Measurements from ENCODE around the gene ZFHX3.

Gene ZFHX3

DNA sequence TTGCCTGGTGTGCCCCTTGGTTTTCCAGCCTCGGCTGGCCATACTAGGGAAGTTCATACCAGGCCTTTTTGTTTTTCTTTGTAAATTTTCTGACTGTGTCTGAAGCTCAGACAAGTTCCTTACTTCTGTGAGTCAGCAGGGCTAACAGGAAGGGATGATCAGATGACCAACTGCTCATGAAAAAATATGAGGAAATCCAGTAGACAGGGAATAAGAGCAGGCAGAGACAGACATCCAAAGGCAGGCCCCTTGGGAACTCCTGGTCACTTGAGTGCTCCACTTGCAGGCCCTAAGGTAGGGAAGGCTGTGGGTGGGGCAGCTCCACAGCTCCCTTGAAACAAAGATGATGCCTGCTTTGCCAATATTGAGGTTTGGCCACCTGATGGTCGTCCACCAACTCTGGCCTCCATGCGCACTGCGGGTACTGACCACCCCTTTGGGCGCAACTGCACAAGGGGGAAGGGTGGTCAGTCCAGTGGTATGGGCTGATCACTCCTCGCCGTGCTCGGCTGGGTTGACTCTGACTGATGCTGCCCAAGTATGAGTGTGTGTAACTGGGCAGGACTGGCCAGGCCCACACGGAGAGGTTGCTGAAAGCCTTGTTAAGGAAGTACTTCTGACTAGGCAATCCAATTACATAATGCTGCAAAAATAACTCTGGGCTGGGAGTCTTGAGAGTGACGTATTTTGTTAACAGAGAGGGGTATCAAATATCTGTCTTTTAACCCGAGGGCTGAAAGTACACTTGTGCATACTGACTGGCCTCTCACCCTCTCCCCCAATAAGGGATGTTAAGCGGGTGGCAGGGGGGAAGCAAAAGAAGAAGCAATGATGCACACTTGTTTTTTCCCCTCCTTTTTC lies 20.8 kb upstream of the ZFHX3 start:
- DNase-seq: no peak

DNA sequence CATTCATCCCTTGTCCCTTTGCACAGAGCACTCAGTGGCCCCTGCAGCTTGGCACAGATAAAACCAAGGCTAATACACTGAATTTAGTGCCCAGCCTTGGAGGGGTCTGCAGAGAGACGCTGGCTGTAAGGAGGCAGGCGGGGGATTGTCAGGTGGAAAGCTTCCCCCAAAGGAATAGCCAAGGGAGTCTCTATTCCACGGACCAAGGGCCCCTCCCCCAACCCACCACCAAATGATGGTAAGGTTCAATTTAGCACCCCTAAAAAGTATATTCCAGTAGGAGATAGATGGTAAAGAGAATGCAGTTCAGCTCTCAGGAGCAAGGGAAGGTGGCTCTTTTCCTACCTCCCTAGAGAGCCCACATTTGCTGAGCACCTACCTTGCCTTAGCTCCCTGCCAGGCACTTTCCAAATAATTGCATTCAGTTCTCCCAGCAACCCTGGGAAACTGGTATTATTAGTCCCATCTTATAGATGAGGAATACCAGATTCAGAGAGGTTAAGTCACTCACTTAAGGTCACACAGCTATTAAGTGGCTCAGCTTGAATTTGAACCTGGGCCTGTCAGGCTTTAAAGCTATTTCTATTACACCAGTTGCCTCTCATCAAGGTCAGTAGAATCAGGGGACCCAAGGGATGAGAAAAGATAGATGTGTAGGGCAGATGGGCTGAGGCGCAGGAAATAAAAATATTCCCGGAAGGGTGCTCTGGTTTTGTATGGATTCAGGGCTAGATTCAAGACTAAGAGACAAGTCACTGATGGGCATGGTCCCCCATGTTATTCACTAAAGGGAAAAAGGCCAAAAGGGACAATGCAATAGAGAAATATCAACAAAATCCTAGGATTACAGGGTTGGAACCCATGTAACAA lies 20.0 kb upstream of the ZFHX3 start:
- DNase-seq: no peak

DNA sequence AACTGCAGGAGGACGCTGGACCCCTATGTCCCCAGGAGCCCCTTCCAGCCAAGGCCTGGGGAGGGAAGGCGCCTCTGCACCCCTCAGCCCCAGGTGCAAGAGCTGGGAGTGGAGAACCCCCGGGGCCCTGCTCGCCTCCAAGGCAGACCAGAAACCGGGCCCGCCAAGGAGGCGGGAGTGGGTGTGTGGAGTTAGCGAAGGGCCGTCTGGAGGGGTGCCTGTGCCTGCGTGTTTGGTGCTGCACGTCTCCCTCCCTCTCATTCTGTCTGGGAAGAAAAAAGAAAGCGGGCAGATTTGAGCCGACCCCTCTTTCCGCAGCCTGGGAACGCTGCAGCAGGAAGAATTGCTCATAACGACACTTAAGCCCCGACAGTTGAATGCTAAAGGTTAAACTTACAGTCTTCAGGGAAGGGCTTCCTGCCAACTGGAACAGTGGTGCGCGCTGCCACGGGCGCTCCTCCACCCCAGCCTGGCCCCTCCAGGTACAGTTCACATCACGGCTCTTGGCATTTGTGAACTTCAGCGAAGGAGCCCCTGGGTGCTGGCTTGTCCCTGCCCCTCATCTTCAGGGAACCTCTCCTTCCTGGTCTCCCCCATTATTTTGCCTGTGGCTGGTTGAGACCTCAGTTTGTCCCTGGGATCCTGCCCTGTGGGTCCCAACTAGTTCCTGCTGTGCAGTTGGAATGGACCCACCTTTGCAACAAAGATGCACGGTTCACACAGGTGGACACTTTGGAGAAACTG lies 19.2 kb upstream of the ZFHX3 start:
- no peak for DNase-seq

DNA sequence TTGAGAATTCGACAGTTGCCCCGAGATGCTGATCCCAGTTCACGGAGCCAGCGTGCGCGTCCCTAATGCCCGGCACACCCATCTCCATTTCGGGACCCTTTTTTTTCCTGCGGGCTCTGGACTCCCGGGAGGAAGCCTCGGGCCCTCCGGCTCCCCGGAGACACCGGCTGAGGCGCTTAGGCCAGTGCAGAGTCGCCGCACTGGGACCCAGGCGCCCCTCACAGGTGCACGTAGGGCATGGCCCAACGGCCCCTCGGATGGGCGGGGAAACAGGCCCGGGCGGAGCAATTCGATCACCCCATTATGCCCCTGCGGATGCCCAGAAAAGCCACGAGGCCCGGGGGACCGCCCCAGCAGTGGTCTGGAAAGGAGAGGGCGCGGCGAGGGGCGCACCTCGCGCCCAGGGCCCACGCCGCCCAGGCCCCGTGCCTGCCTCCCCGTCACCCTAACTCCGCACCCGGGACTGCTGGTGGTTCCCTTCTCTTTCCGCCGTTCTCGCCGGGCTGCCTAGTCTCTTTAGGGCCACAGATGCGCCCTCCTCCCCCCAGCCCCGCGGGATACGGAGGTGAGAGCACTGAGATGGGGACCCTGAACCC lies 18.5 kb upstream of the ZFHX3 start:
- no peak for DNase-seq

DNA sequence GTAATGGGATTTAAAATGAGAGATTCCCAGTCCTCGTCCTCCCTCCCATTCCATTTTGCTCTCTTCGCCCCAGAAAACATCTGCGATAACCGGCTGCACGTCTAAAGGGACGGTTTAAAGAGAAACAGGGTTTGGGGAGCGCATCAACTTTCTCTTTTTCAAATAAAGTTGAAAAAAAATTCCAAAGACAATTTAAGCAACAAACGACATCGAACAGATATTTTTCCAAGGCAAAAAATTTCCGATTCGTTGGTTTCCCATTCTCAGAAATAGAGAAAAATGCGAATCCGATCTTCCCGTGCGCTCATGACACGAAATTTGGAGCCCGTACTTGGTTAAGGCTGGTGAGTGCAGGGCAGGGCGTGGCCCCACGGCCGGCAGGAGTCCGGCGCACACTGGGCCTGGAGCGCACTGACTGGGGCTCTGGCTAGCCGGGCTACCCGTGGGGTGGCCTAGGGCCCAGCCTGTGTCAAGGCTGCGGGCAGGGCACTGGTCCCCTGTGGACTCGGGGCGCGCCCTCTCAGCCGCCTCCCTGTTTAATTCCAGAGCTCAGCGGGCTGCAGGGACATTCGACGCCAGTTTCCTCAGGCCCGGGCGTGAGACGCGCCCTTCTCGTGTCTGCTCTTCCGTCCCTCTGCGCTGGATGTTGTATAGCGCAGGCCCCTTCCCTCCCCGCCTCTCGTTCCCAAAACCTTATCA lies 17.9 kb upstream of the ZFHX3 start:
- no peak for DNase-seq

DNA sequence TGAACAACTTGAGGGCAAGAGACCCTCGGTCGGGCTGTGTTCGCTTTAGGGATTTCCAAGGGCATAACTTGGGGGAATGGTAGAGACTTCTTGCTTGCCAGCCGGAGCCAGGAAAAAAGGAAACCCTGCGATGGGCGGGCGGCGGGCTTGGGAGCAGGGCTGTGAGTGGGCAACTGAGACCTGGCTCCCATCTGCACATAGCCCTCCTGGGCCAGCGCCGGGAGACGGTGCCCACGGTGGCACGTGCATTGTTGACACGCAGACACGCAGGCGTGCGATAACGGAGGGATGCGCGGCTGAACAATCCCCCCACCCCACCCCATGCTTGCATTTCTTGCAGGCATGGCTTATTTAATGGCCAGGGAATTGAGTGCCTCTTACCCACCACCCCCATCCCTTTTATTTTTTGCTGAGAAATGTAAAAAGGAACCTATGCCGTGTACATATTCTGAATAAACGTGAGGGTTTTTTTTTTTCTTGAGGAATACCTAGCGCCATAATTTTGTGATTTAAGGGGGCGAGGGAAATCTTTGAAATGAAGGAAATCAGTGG lies 17.1 kb upstream of the ZFHX3 start:
- no peak for DNase-seq

DNA sequence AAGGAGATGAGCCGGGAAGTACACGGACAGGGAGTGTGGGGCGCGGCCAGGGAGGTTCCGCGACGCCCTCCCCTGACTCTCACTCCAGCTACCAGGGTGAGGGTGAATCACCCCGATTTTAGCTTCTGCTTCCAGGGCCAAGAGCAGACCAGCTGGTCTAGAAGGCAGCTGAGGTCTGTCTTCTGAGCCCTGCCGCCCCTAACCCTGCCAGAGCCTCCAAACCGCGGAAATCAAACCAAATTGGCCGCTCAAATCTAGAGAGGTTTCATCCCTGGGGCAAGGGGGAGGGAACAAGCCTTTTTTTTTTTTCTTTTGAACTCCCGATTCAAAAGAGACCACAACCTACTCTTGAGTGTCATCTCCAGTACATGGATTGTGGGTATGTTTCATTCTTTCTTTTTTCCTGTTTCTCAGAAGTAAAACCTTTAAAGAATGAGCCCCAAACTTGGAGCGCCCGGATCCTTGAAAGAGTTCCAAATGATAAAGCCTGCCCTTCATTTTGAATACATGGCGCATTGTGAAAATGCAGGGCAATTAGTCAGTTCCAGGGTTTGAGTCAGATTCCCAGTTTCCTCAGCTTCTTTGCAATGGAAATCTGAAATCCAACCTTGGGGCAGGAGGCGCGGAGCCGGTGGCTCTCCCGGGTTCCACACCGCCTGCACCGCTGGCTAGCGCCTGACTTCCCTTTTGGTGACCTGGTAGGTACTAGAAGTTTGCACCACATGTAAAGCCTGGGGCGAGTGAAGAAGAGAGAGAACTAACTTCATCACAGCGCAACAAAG lies 16.5 kb upstream of the ZFHX3 start:
- no peak for DNase-seq

DNA sequence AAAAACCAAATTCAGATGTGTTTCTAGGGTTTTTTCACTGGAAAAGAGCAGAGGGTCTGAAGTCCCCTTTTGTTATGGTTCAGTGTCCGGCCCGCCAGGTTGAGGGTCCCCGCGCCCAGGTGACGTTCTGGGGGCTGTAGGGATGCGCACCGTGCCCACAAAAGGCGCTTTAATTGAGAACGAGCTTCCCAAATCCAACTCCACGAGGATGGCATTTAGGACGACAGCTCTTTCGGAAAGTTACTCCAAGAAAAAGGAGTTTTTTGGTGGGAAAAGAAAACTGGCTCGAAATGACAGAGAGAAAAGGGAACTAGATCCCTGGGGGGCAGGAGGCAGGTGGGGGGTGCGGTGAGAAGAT lies 15.9 kb upstream of the ZFHX3 start:
- DNase-seq: no peak

DNA sequence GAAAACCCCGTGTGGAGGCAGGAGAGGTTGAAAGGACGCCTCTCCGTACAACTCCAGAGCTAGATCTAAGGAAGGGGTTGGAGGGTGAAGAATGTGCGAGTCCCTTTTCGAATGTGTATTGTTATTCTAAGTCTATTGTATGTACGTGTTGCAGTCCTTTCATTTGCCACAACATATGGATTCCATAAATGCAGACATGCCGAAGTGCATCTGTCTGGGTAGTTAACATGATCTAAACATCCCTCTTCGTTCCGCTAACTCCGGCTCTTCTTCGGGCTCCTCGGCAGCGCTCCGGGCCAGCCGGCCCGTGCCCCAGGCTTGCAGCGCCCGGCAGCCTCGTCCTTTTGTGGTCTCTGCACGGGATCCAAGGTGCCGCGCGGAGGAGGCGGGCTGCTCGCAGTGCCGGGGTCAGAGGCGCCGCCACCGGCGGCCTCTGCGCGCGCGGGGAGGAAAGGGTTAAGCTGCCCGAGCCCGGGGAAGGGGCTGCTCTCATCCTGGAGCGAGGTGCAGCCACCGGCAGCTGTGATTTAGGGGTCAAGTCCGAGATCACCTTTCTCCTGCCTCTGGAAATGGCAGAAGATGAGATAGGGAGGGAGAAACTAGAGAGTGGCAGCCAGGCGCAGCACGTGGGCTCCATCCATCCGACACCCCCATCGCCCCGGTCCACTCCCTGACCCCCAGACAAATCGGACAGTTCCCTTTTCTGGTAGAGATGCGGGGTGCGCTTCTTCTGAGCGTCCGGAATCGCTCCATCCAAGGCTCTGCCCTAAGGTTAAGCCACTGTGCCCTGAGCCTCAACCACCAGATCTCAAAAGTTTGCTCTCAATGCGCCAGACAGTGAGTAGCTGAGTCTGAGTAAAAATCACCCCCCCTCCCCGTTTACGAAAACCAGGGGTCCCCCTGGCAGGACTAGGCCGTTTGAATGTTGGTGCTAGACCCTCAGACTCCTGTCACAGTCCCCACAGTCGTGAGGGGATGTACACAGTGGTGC lies 15.1 kb upstream of the ZFHX3 start:
- no peak for DNase-seq

DNA sequence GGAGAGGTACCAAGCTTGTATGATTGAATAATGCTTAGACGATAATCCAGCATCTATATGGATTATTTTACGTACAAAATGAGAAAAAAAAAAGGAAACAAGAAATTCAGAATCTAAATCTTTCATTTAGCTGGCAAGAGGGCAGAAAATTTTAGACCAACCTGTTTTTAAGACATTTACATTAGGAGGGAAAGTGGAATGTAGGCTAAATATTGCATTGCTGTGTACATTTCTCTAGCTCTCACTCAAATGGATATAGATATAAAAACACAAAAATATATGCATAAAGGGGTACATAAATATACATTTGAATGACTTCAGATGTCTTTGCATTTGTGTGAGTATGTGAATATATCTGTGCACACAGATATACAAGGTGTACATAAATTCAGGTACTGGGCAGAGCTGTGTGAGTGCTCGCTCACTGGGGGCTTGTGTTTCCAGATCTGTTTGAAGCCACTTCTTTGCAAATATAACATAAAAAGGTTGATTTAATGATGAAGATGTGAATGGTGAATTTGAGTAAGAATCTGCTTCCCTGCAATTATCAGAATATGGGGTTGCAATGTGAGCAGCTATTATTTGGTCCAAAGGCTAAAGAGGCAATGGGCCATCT lies 14.2 kb upstream of the ZFHX3 start:
- no peak for DNase-seq

DNA sequence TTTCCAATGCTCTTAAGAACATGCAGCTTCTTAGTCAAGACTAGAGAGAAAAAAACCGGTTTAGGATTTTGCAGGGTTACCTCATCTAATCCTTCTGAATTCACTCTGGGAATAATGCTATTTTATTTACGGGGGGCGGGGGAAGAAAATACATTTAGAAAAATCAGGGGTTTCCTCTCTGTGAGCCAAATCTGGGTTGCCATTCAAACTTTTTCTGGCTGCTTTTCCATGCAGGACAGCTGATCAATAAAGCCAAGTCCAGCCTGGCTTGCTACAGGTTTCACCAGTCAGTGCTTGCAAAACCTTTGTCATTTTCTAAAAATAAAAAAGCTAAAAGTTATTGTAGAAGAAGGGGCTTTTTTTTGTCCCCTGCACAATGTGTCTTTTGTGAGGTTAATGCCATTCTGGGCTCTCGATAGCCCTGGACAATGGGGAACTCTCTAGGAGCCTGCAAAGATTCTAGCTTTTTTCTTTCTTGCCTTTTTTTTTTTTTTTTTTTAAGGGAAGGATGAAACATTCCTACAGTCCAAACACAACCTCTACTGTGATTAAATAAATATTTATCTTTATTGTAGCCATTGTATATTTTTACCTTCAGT lies 13.1 kb upstream of the ZFHX3 start:
- DNase-seq: no peak

DNA sequence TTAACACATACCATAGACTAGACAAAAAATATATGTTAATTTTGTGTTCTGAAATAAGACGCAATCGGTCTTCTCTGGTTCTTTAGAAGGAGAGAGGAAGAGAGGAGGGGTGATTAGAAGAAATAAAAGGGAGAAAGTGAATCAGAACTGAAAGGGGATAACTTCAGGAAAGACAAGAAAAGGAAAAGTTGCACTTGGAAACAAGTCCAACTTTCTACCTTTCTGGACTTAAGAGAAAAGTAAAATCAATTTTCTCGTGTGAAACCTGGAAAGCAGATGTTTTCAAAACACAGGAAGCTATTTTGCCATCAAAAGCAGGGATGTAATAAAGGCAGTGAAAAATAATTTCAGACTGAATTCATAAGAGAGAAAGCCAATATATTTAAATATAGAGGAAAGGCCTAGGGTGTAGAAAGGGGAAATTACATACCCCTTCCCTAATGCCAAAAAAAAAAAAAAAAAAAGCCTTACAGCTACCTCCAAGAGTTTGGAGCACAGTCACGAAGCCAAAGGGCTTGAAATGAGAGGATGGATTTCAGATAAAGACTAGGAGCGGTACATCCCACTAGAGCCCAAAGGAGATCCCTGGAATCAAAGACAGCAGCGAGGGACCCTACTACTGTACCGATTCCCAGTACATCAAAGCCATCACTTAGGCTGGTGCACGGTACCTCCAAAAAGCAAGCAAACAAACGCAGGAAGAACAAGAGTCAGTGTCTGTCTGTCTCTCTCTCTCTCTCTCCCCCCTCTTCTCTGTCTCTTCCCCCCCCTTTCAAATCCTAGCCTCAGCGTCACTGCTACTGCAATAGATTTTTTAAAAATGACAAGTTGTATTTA lies 12.1 kb upstream of the ZFHX3 start:
- DNase-seq: no peak

DNA sequence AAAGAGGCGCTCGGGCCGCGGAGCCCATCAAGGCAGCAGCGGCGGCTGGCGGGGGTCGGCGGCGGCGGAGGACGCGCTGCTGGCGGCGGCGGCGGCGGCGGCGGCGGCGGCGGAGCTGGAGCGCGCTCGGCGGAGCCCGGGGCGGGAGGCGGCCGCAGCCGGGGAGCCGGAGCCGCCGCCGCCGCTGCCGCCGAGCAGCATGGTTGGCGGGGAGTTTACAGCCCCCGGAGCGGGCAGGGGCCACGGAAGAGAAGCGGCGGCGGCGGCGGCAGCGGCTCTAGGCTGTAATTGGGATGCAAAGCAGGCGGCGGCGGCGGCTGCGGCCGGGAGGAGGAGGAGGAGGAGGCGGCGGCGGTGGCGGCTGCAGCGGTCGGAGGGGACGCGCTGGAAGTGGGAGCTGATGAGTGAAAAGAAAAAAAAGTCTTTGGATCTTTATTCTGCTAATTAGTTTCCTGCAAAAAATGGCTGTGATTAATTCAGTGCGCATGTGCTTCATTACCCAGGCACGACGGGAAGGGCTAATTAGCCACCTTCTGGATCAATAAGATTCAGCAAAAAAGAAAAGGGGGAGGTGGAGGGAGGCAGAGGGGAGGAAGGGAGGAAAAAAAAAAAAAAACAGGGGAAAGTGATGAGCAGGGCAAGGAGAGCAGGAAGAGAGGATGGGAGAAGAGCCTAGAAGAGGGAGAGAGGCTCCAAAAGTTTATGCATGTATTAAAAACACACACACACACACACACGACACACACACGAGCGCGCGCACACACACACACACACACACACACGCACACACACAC lies 10.9 kb upstream of the ZFHX3 start:
- no peak for DNase-seq

DNA sequence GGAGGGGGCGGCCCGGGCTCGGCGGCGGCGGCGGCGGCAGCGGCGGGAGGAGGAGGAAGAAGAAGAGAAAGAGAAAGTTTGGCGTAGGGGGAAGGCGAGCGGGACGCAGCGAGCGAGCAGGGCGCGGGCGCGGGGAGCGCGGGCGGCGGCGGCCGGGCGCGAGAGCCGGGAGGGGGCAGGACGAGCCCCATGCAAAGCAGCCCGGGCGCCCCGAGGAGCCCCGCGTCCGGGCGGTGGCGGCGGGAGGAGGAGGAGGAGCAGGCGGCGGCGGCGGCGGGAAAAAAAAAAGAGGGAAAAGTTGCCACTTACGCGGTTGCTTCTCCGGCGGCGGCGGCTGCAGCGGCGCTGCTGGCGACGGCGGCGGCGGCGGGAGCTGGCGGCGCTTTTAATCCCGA lies 10.3 kb upstream of the ZFHX3 start:
- DNase-seq: no peak

DNA sequence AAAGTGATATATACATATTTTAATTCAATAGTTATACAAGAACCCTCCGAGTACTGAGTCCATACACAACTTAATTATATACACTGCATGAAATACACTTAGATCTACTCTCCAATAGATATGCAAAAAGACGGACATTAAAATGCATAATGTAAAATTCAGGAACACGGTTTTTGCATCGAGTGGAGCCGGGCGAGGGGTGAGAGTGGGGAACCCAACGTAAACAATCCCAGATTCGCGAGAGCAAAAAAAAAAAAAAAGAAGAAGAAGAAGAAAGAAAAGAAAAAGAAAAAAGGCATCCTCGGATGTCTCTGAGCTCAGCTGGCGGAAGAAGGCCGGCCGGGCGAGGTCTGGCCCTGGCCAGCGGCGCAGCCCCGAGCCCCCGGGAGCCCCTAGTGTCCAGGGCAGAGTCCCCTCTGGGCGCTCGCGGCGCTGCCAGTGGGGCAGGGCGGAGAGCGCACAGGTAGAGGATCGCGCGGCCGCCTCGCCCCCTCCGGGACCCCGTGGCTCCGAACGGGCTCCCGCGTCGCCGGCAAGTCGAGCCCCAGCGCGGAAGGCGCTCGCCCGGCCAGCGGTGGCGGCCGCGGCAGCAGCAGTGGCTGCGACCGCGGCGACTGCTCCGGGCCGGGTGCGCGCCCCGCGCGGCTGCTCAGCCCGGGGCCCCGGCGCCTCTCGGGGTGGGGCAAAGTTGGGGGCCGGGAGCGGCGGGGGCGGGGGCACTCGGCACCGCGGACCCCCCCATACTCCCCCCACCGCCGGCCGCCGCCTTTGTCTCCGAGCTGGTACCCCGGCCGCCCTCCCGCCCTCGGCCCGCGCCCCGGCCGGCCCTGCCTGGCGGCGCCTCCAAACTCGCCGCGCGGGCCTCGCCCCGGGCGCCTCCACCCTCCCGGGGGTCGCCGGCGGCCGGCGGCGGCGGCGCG lies 9.6 kb upstream of the ZFHX3 start:
- no peak for DNase-seq

DNA sequence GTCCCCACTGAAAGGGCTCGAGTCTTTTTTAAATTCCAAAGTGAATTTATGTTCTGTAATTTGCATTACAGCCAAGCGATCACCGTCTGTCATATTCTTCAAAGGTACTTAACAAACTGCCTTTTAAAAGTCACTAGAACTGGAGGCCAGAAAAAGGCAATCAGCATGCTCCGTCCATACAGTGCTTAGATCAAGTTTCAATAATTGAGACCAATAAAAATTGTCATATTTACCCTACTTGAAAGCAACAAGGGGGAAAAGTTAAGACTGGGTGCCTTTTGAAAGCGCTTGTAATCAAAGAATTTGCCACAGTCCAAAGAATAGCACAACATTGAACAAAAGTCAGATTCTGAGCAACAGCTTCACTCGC lies 9.0 kb upstream of the ZFHX3 start:
- DNase-seq: no peak

Data from activated CD4-positive, alpha-beta T cell treated with anti-CD3 and anti-CD28 coated beads, Interleukin-2, amount 50 U/mL, for 1 hour (primary cell).